HepG2 (cell line): ENCODE measurements around the gene PARN. TPM values are rescaled to one million over a fixed set of nuclear protein-coding genes. Genes with fewer than 3 reads are reported as not detected.

Experiments
- MAFG ChIP-seq: sonication (generic); formaldehyde crosslinking; IDR thresholded peaks from 2 replicates; pipeline ENCODE4 v1.5.1; 2020; ENCODE audit warnings: mild to moderate bottlenecking, missing genetic modification reagents
- RNF2 ChIP-seq: fragments of 450-650 bp; conservative IDR thresholded peaks from 2 replicates; pipeline ENCODE4 v1.6.1; 2016; ENCODE audit warnings: low read depth
- ZBTB40 ChIP-seq, 2 experiments: fragments of 450-650 bp in 1 of 2; sonication (generic) in 1 of 2; formaldehyde crosslinking in 1 of 2; IDR thresholded peaks; 2 replicates each; pipeline versions ENCODE4 v1.6.1 to v1.8.0; 2016 to 2022; ENCODE audit warnings: antibody characterized with exemption in 1 of 2, mild to moderate bottlenecking in 1 of 2, missing genetic modification reagents in 1 of 2
- ZNF569 ChIP-seq: sonication (generic); formaldehyde crosslinking; IDR thresholded peaks from 2 replicates; pipeline ENCODE4 v1.5.0; 2020; ENCODE audit warnings: mild to moderate bottlenecking, missing genetic modification reagents, moderate library complexity, borderline replicate concordance
- polyA plus RNA-seq, 8 experiments: library from polyadenylated mRNA; depleted of rRNA in 3 of 8; stranded (reverse) in 7 of 8; unstranded in 1 of 8; fragments of >200 nt; fragmentation: Illumina TruSeq in 4 of 8; extraction: Trizol in 4 of 8; gene quantifications; 2 replicates each; pipeline versions ENCODE4 v1.2.1 to v1.2.3, GENCODE V29; 2011 to 2016; ENCODE audit warnings: low read depth in 4 of 8, missing spikeins in 1 of 8, mixed read lengths in 1 of 8; ENCODE audit not compliant: insufficient read depth in 1 of 8
- total RNA-seq, 5 experiments: library from RNA; depleted of rRNA; stranded (reverse); fragments of >200 nt; fragmentation: Illumina TruSeq; extraction: Trizol; gene quantifications; 2 replicates each; pipeline ENCODE4 v1.2.3, GENCODE V29; 2016; ENCODE audit warnings: low read depth in 1 of 5

Gene PARN
- total and polyA plus RNA-seq, 2 of the 13 experiments (the other 11 are each of a cell fraction or from before 2014, with no cell fraction given), result 13.3 to 47.6 TPM

- TF ChIP-seq ZBTB40 (IDR thresholded peaks at IDR 0.05) (peak; percentile 14; the same call in 1 of the 2 replicates), ZBTB40 (CRISPR knock-in tag; IDR thresholded peaks at IDR 0.05) (no peak), ZNF569 (CRISPR knock-in tag) (no peak), MAFG (CRISPR knock-in tag) (no peak), RNF2 (no peak)
These were observed 47.6 kb upstream of the PARN start (continued) for GRCh38 chr16:14677627-14678026.
